HepG2 (cell line): ENCODE data around the gene PEAK1. TPM values are rescaled to one million over a fixed set of nuclear protein-coding genes. Genes with fewer than 3 reads are reported as not detected.

Experiments used
- ATAC-seq: fragments of 200-7000 bp; cut with Tn5 transposase; 3 replicates; pipeline ENCODE4 v1.9.1; 2020; ENCODE audit warnings: mild to moderate bottlenecking, moderate library complexity
- BruUV-seq: library from RNA; stranded (reverse); fragments of 400-500 nt; replicated peaks from 2 replicates; lab custom pipeline; 2021; lab: Mats Ljungman, UMichigan
- CTCF ChIA-PET: fragments of 300-600 bp; formaldehyde crosslinking; extraction: SDS; loops from one replicate; lab custom pipeline; 2021; ENCODE audit warnings: low total read pairs, inconsistent platforms, low intra/inter-chr PET ratio; lab: Yijun Ruan, JAX
- POLR2A ChIA-PET: fragments of 350-600 bp; sonication (Branson Sonifier 250); formaldehyde crosslinking; loops from one replicate; lab custom pipeline; 2020; ENCODE audit warnings: antibody characterized with exemption, inconsistent platforms; lab: Yijun Ruan, JAX
- DNase-seq: peaks from one replicate; pipeline ENCODE4 v3.0.0-alpha.2; 2015; ENCODE audit warnings: low spot score
- FAIRE-seq: peaks from 3 replicates; lab custom pipeline; 2011; peaks lifted over from hg19 to GRCh38; lab: Jason Lieb, UNC
- H2AFZ ChIP-seq: one replicate; pipeline ENCODE4 v1.6.1; 2011; ENCODE audit warnings: low read length, inconsistent platforms
- H3K27ac ChIP-seq: fragments of 300-600 bp; 3 replicates; pipeline ENCODE4 v1.8.0; 2011; ENCODE audit warnings: mixed run types, mild to moderate bottlenecking, mixed read lengths, low read length, inconsistent platforms; ENCODE audit not compliant: insufficient read depth; ENCODE audit errors: extremely low read length
- H3K27me3 ChIP-seq, 2 experiments: fragments of 200-600 bp in 1 of 2; 2 replicates in 1 of 2; 3 replicates in 1 of 2; pipeline versions ENCODE4 v1.6.0 to v1.8.0; 2011; ENCODE audit warnings: low read length in 2 of 2, mild to moderate bottlenecking in 2 of 2, moderate library complexity in 2 of 2, inconsistent platforms in 1 of 2; ENCODE audit not compliant: insufficient read depth in 2 of 2, control insufficient read depth in 1 of 2
- H3K36me3 ChIP-seq, 2 experiments: fragments of 200-600 bp in 1 of 2; replicated peaks in 1 of 2; 2 replicates in 1 of 2; 3 replicates in 1 of 2; pipeline versions ENCODE4 v1.5.1 to v1.8.0; 2011; ENCODE audit warnings: low read length in 2 of 2, inconsistent platforms in 1 of 2; ENCODE audit not compliant: insufficient read depth in 2 of 2, control insufficient read depth in 1 of 2
- H3K4me1 ChIP-seq: 2 replicates; pipeline ENCODE4 v1.5.1; 2012; ENCODE audit warnings: low read length, inconsistent platforms; ENCODE audit not compliant: insufficient read depth
- H3K4me2 ChIP-seq: 2 replicates; pipeline ENCODE4 v1.6.0; 2011; ENCODE audit warnings: low read depth, low read length, inconsistent platforms
- H3K4me3 ChIP-seq, 3 experiments: fragments of 200-600 bp in 1 of 3; sonication (generic), shearing (Covaris generic) in 1 of 3; replicated peaks in 1 of 3; 2 replicates each; pipeline ENCODE4 v1.5.1; 2011 to 2016; ENCODE audit warnings: low read length in 3 of 3, inconsistent platforms in 2 of 3, low read depth in 2 of 3, mild to moderate bottlenecking in 2 of 3, control low read depth in 1 of 3, mixed read lengths in 1 of 3; ENCODE audit not compliant: insufficient read depth in 1 of 3
- H3K79me2 ChIP-seq: one replicate; pipeline ENCODE4 v1.6.1; 2011; ENCODE audit warnings: low read length, inconsistent platforms; ENCODE audit not compliant: insufficient read depth
- H3K9ac ChIP-seq: 2 replicates; pipeline ENCODE4 v1.6.0; 2011; ENCODE audit warnings: mild to moderate bottlenecking, low read depth, low read length, inconsistent platforms; ENCODE audit not compliant: insufficient read depth
- H3K9me3 ChIP-seq: 2 replicates; pipeline ENCODE4 v1.5.1; 2012; ENCODE audit warnings: mild to moderate bottlenecking, low read length
- H4K20me1 ChIP-seq: 2 replicates; pipeline ENCODE4 v1.6.0; 2011; ENCODE audit warnings: inconsistent platforms, mild to moderate bottlenecking, low read length, moderate library complexity; ENCODE audit not compliant: insufficient read depth
- ARNTL ChIP-seq: sonication (generic); formaldehyde crosslinking; IDR thresholded peaks from 2 replicates; pipeline ENCODE4 v1.4.0; 2020; ENCODE audit warnings: mild to moderate bottlenecking, missing genetic modification reagents
- E2F2 ChIP-seq: sonication (generic); formaldehyde crosslinking; IDR thresholded peaks from 2 replicates; pipeline ENCODE4 v1.4.0; 2020; ENCODE audit warnings: missing genetic modification reagents, borderline replicate concordance
- EEA1 ChIP-seq: sonication (generic); formaldehyde crosslinking; IDR thresholded peaks from 2 replicates; pipeline ENCODE4 v1.5.1; 2020; ENCODE audit warnings: mild to moderate bottlenecking, missing genetic modification reagents, borderline replicate concordance
- HOXA9 ChIP-seq: sonication (generic); formaldehyde crosslinking; IDR thresholded peaks from 2 replicates; pipeline ENCODE4 v1.8.1; 2022; ENCODE audit warnings: missing genetic modification reagents, mild to moderate bottlenecking, moderate library complexity, borderline replicate concordance
- MAFK ChIP-seq, 2 experiments: IDR thresholded peaks in 1 of 2; conservative IDR thresholded peaks in 1 of 2; 2 replicates each; pipeline ENCODE4 v1.6.1; 2011; ENCODE audit warnings: improper control_type of control experiment in 2 of 2, low read length in 2 of 2
- MED1 ChIP-seq: sonication (generic); formaldehyde crosslinking; IDR thresholded peaks from 2 replicates; pipeline ENCODE4 v1.4.0; 2020; ENCODE audit warnings: missing genetic modification reagents
- POLR2AphosphoS5 ChIP-seq: IDR thresholded peaks from 2 replicates; pipeline ENCODE4 v1.6.1; 2012; ENCODE audit warnings: low read depth, low read length
- PPARG ChIP-seq: conservative IDR thresholded peaks from 2 replicates; pipeline ENCODE4 v1.6.1; 2016; ENCODE audit warnings: missing biosample characterization, missing genetic modification reagents
- PREB ChIP-seq: sonication (generic); formaldehyde crosslinking; IDR thresholded peaks from 2 replicates; pipeline ENCODE4 v1.4.0; 2020; ENCODE audit warnings: missing genetic modification reagents
- RNF219 ChIP-seq: sonication (generic); formaldehyde crosslinking; IDR thresholded peaks from 2 replicates; pipeline ENCODE4 v1.5.0; 2020; ENCODE audit warnings: mild to moderate bottlenecking, missing genetic modification reagents
- SOX6 ChIP-seq, 2 experiments: fragments of 450-650 bp in 1 of 2; sonication (generic) in 1 of 2; formaldehyde crosslinking in 1 of 2; IDR thresholded peaks; 2 replicates each; pipeline versions ENCODE4 v1.4.0 to v1.6.1; 2017 to 2020; ENCODE audit warnings: antibody characterized with exemption in 1 of 2, mild to moderate bottlenecking in 1 of 2, missing genetic modification reagents in 1 of 2
- ZFP1 ChIP-seq: IDR thresholded peaks from 2 replicates; pipeline ENCODE4 v1.6.1; 2016
- ZNF724P ChIP-seq: sonication (generic); formaldehyde crosslinking; IDR thresholded peaks from 2 replicates; pipeline ENCODE4 v1.8.0; 2022; ENCODE audit warnings: missing genetic modification reagents, borderline replicate concordance
- ZNF878 ChIP-seq: sonication (generic); formaldehyde crosslinking; IDR thresholded peaks from 2 replicates; pipeline ENCODE4 v1.8.1; 2023; ENCODE audit warnings: mild to moderate bottlenecking, missing genetic modification reagents, moderate library complexity
- WGBS: methylation state at CpG from one replicate; pipeline ENCODE4 v1.1.6; 2017; ENCODE audit warnings: low lambda C conversion rate; 5-methylcytosine and 5-hydroxymethylcytosine counted together
- in situ Hi-C: cut with HindIII; loops from 2 replicates; pipeline ENCODE4 v1.10.0; 2017; ENCODE audit warnings: low pct_unique_long_range_greater_than_20kb; ENCODE audit not compliant: extremely low pct_ligation_motif_present
- intact Hi-C: fragments of 100-400 bp; cut with micrococcal nuclease; formaldehyde crosslinking; loops from one replicate; pipeline ENCODE4 v1.10.0; 2022; ENCODE audit not compliant: unreplicated experiment
- polyA plus RNA-seq, 8 experiments: library from polyadenylated mRNA; depleted of rRNA in 3 of 8; stranded (reverse) in 7 of 8; unstranded in 1 of 8; fragments of >200 nt; fragmentation: Illumina TruSeq in 4 of 8; extraction: Trizol in 4 of 8; gene quantifications; 2 replicates each; pipeline versions ENCODE4 v1.2.1 to v1.2.3, GENCODE V29; 2011 to 2016; ENCODE audit warnings: low read depth in 4 of 8, missing spikeins in 1 of 8, mixed read lengths in 1 of 8; ENCODE audit not compliant: insufficient read depth in 1 of 8
- total RNA-seq, 5 experiments: library from RNA; depleted of rRNA; stranded (reverse); fragments of >200 nt; fragmentation: Illumina TruSeq; extraction: Trizol; gene quantifications; 2 replicates each; pipeline ENCODE4 v1.2.3, GENCODE V29; 2016; ENCODE audit warnings: low read depth in 1 of 5

Gene PEAK1
- total and polyA plus RNA-seq, 2 of the 13 experiments (the other 11 are each of a cell fraction or from before 2014, with no cell fraction given) = 6.0 to 6.6 TPM

GRCh38 chr15:77112838-77113504, 306.9 kb downstream of the PEAK1 start:
- Histone ChIP-seq H3K9ac (no peak overlapping the region), H4K20me1 (no peaks in the 10 kb centered on the region), H2AFZ (no peak overlapping the region), H3K4me2 (no peak overlapping the region), H3K36me3 (peaks cover 0 to 21% of the 10 kb centered on the region in 2 experiments; a peak in 4 of 5 replicates), H3K4me3 (no peak overlapping the region), H3K27me3 (no peaks in the 10 kb centered on the region), H3K4me1 (0 out of 2 replicates have a peak, but pooled peaks cover 5% of the 10 kb centered on the region), H3K9me3 (no peaks in the 10 kb centered on the region), H3K27ac (no peak overlapping the region), H3K79me2 (no peaks in the 10 kb centered on the region)
- DNase-seq = no peak
- TF ChIP-seq ZNF724P (CRISPR knock-in tag) (no peak), ARNTL (CRISPR knock-in tag) (no peak), EEA1 (CRISPR knock-in tag) (no peak)
- 100% methylated on average over 2 of the region's 2 CpGs for WGBS
- in situ Hi-C loops (no loop called here), intact Hi-C loops (no loop called here)
- CTCF ChIA-PET = no interaction called here
- POLR2A ChIA-PET = no interaction called here
- BruUV-seq = no TSS peak
- ATAC-seq = no peak
- FAIRE-seq = no peak

- H3K4me3 ChIP-seq = no peak overlapping the region
- no peaks in the 10 kb centered on the region for H3K9me3 ChIP-seq
- no peaks in the 10 kb centered on the region for H4K20me1 ChIP-seq
- CTCF ChIA-PET = no interaction called here
- in situ Hi-C loops (no loop called here), intact Hi-C loops (no loop called here)
- no peaks in the 10 kb centered on the region for H3K79me2 ChIP-seq
- no peak overlapping the region for H3K4me2 ChIP-seq
- H3K27ac ChIP-seq = no peak overlapping the region
- H3K4me1 ChIP-seq = 0 out of 2 replicates have a peak, but pooled peaks cover 5% of the 10 kb centered on the region
- no peaks in the 10 kb centered on the region for H3K27me3 ChIP-seq
- ATAC-seq = no peak
- no peak overlapping the region for H2AFZ ChIP-seq
- no peak for FAIRE-seq
- H3K9ac ChIP-seq = no peak overlapping the region
- no peak for DNase-seq
- POLR2A ChIA-PET = no interaction called here
- no TSS peak for BruUV-seq
- peaks cover 0 to 21% of the 10 kb centered on the region in 2 experiments; a peak in 3 of 5 replicates for H3K36me3 ChIP-seq
- 100% methylated on average over 3 of the region's 3 CpGs for WGBS
- TF ChIP-seq MED1 (CRISPR knock-in tag) = no peak
- TF ChIP-seq ZNF878 (CRISPR knock-in tag) = no peak
- TF ChIP-seq ZFP1 (CRISPR knock-in tag) = no peak
- TF ChIP-seq E2F2 (CRISPR knock-in tag) = no peak
- TF ChIP-seq POLR2AphosphoS5 = no peak
- no peak for TF ChIP-seq MAFK (conservative IDR thresholded peaks at IDR 0.05 in 1 of 2, IDR thresholded peaks at IDR 0.05 in 1 of 2; ENCODE audit: low read length in 2 of 2)
- no peak for TF ChIP-seq HOXA9 (CRISPR knock-in tag)
- no peak for TF ChIP-seq RNF219 (CRISPR knock-in tag)
- no peak for TF ChIP-seq PPARG (CRISPR knock-in tag)
- no peak for TF ChIP-seq PREB
- TF ChIP-seq SOX6 (IDR thresholded peaks at IDR 0.05) = no peak
- no peak for TF ChIP-seq SOX6 (CRISPR knock-in tag; IDR thresholded peaks at IDR 0.05)
These were observed 308.1 kb downstream of the PEAK1 start for GRCh38 chr15:77111789-77112188.
